HG03175 (cell line): ENCODE measurements around the gene FADD.

ENCODE experiments used
- ATAC-seq: cut with Tn5 transposase; IDR thresholded peaks from one replicate; pipeline ENCODE4 v1.9.1; 2021; ENCODE audit warnings: mild to moderate bottlenecking, moderate library complexity; ENCODE audit not compliant: unreplicated experiment

FADD gene

DNA sequence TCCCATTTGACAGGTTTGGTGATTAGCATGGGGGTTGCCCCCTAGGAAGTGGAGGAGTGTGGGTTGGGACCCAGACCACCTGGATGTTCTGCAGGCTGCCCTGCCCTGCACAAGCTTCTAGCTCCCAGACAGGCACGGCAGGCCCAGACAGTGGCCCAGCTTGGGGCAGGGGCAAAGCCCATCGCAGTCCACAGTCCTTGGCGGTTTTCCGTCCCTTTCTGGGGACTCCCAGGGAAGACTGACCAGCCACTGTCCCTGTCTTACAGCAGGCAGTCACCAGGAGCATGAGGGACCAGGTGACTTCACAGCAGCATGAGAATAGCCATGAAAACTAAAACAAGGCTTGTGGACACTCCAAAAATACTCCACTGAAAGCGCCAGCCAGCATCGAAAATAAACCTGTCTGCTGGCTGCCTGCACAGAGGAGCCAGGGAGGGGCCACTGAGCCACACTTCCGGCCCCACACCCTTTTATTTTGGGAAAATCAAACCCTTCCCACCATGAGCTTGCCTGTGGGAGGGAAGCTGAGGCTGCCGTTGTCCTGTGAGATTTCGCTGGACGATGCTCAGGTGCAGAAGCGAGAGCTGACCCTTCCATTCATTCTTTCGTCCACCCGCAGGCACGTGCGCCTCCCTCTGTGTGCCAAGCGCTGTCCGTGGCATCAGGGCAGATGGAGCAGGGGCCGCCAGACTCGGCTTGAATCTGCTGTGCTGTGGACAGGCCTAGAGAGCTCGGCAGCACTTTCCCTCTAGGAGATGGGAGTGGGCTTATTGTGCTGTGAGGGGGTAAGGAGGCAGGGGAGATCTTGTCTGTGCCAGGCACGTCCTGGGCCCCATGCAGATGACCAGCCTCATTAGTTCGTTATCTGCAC lies 28.0 kb downstream of the FADD start:
- ATAC-seq: no peak

DNA sequence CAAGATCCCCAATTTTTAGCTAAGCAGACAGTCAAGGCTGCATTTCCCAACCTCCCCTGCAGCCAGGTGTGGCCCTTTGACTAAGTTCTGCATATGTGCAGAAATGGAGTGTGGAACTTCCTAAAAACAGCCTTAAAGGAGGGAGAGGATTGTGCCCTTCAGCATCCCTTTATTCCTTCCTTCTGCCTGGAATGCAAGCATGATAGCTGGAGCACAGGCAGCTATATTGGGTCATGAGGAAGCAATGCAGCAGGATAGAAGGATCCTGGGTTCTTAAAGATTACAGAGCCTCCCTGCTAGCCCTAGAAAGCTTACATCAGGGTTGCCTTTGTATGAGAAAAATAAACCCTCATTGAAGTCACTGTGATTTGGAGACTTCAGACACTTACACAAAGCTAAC lies 29.9 kb downstream of the FADD start:
- no peak for ATAC-seq

DNA sequence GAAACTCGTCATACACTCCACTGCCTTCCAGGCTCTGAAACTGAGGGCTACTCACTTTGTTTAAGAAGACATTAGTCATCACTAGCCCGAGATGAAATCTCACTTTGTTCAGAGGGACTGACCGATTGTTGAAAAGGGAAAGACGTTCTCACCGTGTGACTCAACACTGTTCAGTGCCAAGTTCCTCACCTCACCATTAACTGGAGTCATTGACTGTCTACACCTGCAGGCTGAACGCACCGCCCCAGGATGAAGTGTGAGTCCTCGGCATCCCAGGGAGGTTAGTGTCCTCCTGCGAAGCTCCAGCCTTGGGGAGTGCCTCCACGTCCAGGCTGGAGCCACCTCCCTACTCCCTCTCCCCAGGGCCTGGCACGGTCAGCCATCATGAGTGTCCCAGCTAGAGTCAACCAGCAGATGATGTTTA lies 30.4 kb downstream of the FADD start:
- ATAC-seq: no peak

DNA sequence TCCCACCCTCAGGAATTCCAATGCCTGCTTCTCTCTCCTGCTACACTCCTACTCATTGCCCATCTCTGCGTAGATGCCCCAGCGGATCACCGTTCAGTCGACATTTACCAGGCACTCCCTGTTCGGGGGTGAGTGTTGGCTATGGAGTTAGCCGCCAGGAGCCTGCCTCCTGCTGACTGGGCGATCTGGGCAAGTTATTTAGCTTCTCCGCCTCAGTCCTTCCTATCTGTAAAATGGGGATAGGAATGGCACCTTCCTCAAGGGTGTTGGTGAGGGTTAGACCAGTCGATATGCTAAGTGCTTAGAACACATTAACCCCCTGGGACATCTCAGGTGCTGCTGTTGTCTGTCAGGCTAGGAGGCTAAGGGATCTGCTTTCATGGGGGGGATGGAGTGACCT lies 30.9 kb downstream of the FADD start:
- ATAC-seq: no peak

DNA sequence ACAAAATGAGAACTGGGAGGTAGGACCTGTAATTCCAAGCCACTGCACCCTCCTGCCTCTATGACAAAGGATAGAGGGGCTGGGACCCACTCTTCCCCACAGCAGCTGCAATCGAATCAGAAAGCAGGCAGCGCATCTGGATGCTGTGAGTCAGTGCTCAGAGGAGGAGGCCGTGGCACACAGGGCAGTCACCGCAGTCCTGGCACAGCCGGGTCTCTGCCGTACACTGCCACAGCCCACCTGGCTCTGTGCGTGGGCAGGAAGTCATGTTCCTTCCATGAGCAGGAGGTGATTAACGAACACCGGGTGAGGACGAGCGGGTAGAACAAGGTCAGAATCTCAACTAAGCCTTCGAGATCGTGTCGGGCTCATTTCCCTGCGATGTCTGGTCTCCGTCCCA lies 37.2 kb downstream of the FADD start:
- ATAC-seq: no peak

DNA sequence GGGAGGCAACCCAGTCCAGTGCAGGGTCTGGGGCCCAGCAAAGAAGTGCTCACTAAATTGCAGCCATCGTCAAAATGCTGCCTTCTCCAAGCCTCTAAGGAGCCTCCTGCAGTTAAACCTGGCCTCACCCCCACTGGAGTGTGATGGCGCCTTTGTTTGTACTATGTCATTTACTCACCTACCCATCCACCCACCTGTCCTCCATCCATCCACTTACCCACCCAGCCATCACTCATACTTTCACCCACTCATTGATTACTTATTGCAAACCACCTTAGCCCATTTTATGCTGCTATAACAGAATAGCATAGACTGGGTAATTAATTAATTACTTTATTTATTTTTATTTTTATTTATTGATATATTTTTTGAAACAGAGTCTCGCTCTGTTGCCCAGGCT lies 38.6 kb downstream of the FADD start:
- ATAC-seq: no peak

DNA sequence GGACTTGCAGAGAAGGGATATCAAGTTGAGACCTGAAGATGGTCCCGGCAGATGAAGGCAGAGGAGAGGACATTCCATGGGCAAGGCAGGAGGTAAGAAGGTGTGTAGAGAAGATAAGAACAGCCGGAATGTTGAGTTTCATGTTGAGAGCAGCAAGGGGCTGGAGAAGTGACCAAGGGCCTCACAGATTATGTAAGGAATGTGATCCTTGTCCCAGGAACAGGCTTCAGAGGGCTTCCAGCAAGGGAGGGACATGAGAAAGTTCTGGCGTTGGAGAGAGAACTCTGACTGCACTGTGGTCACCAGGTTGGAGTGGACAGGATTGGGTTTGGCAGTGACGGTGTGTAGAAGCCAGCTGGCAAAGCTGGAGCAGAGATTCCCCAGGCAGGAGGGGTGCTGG lies 39.8 kb downstream of the FADD start:
- no peak for ATAC-seq

DNA sequence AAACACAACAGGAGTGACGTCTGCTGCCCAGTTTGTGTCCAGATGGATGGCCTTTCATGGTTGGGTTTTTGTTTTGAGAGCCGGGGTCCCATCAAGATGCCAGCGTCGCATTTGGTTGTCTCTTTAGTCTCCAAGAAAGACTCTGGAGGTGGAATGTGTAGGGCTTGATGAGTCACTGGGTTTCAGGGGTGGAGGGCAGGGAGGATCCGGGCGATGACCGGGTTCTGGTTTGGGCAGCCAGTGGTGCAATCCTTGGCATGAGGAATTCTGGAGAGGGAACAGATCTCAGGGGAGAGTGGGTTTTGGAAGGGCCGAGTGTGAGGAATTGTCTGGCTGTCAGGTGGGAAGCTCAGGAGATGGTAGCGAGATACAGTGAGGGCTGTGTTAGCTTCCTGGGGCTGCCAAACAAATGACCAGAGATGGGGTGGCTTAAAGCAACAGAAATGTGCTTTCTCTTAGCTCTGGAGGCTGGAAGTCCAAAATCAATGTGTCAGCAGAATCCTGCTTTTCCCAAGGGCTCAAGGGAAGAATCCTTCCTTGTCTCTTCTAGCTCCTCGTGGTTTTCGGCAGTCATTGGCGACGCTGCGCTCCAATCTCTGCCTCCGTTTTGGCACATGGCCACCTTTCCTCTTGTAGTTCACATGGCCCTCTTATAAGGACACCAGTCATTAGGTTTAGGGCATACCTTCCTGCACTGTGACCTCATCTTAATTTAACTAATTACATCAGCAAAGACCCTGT lies 41.0 kb downstream of the FADD start:
- ATAC-seq: no peak

DNA sequence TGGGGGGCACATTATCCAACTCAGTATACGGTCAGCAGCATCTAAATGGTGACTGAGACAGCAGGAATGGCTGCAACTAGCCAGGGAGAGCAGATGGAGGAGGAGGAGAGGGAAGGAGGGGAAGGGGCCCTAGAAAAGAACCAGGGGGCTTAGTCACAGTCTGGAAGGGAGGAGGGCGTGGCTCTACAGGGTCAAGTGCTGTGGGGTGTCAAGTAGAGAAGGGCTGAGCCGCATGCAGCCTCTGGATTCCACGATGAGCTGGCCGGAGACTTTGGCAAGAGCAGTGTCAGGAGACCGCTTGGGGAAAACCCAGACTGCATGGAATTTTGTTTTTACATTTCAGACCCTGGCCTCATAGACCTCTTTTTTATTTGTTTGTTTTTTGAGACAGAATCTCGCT lies 41.6 kb downstream of the FADD start:
- no peak for ATAC-seq

DNA sequence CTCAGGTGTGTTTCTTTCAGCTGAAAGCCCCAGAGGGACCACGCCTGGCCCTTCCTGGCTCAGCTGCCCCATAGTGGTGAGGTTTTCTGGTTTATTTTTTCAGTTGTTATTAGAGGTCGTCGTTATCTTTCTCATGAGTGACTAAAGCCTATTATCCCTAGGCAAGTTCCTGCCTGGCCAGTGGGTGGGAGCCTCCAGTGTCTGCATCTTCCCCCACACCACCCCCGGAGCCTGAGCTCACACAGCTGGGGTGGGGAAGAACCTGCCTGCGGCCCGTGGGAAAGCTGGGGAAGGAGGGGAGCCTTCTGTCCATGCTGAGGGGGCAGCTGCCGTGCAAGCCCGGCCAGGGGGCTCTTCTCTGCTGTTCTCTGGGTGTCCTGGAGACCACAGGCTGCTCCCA lies 43.1 kb downstream of the FADD start:
- ATAC-seq: no peak

DNA sequence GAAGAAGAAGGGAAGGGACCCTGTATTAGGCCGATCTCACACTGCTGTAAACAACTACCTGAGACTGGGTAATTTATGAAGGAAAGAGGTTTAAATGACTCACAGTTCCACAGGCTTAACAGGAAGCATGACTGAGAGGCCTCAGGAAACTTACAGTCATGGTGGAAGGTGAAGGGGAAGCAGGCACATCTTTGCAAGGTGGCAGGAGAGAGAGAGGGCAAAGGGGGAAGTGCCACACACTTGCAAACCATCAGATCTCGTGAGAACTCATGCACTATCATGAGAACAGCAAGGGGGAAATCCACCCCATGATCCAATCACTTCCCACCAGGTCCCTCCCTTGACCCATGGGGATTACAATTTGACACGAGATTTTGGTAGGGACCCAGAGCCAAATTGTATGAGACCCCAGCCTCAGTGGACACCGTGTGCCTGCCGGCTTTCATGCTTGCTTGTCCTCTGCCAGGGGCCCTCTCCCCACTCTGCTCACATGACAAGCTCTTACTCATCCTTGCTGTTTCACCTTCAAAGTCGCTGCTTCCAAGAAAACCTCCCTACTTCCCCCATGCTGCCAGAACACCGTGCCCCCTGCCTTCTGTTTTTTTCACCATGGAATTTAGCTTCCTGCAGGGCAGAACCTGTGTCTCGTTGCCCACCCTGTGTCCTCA lies 44.1 kb downstream of the FADD start:
- no peak for ATAC-seq

DNA sequence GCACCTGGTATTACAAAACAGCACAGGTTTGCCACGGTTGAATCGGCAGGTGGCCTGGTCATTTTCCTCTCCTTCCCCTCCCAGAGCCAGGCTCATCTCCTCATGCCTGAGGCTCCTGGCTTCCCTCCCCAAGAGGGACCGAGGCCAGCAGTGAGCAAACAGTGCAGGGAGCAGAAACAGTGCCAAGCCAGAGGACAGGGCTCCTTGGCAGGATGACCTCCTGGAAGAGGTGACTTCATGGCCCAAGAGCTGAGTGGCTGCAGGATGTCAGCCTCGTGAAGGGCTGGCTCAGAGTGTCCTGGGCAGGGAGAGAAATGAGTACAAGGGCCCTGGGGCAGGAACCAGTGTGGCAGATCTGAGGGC lies 44.6 kb downstream of the FADD start:
- ATAC-seq: no peak

DNA sequence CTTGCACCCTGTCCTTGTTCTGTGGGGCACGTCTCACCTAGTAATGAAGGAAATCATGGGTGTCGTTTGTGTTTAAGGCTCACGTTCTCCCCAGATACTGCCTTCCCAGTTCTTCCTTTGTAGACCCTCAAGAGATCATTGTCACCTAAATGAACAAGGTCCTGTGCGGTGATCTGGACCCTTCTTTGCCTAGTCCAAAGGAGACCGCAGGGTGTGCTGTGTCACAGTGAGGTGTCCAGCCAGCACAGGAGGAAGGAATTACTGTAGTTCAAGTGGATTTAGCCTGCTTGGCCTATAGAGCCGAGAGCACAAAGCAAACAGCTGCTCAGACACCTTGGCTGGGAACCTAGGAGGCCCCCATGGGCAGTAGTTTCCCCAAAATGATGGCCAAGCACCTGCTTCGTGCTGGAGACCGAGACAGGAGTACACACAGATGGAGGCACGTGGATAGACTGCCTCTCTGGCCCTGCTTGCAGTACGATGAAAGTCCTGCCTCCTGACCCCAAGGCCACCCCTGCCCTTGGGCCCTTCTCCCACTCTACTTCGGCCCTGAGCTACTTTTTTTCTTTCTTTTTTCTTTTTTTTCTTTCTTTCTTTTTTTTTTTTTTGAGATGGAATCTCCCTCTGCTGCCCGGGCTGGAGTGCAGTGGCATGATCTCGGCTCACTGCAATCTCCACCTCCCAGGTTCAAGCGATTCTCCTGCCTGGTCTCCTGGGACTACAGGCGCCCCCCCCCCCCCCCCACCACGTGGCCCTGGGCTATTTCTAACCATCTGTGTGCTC lies 48.0 kb downstream of the FADD start:
- ATAC-seq: no peak

DNA sequence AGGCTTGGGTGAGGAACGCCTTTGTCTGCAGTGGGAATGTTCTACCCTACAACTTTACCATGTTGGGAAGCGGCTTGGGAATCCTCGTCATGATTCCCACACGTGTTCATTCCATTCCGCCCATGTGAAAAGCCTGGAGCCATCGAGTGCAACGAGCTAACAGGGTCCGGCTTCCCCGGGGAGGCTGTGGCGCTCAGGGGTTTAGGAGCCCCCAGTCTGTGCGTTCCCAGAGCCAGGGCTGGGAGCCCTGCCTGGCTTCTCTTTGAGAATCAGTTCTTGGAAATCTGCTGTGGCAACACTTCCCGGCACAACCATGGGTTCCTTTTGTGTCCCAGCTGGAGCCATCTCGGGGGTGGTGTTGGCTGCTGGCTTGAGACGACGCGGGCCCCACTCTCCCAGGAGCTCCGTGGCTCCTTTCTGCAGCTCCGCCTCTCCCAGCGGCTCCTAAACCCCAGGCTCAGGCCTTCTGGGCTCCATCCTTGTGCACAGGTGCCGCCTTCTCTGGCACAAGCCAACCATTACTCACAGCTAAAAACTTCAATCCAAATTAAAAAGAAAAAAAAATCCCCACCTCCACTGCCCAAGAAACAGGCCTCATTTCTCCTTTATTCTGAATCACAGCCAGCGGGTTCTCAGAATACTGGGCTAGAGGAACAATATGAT lies 48.7 kb downstream of the FADD start:
- ATAC-seq: no peak

DNA sequence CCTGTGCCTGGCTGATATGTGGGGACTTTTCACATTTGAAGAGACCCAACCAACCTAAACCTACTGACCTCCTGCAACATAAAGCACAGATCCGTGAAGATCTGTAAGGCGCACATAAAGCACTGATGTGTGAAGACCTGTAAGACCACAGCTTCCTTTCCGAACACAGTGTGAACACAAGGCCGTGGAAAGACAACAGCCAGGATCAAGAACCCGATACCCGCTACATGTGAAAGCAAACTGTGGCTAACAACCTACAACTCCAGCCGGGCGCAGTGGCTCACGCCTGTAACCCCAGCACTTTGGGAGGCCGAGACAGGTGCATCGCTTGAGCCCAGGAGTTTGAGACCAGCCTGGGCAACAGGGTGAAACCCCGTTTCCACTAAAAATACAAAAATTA lies 49.7 kb downstream of the FADD start:
- ATAC-seq: peak; percentile 55

DNA sequence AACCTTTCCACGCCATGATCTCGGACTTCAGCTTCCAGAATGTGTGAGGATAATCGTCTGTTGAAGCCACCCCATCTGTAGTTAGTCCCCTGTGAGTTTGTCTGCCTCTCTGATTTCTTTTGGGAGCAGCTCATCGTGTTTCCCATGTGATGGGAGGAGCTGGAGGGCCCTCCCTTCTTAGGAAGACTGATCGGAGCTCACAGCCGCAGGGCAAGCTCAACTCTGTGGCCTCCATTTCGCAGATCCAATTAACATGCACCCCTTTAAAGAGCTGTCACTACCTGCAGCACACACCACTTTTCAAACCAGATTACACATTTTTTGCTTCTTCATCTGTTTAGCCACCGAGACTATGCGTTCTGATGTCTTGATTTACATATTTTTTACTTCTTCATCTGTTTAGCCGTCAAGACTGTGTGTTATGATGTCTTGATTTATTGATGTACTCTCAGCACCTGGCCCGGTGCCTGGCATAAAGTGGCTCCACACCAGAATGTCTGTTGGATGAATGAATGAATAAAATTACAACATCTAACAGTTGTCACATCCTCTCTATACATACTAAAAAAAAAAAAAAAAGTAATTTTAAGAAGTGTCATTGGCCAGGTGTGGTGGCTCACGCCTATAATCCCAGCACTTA lies 52.5 kb downstream of the FADD start:
- ATAC-seq: no peak
